Astrocyte of the cerebellum (primary cell): ENCODE results near the gene ADGRD1.

Source experiments
- DNase-seq: peaks from one replicate; pipeline ENCODE4 v3.0.0-alpha.2; 2011; ENCODE audit warnings: low read depth
- H3K4me3 ChIP-seq: 2 replicates; pipeline ENCODE4 v1.5.1; 2011; ENCODE audit warnings: mild to moderate bottlenecking, low read depth, low read length, moderate library complexity
- in situ Hi-C: cut with HindIII; loops from 2 replicates; pipeline ENCODE4 v1.10.0; 2017; ENCODE audit warnings: low sequenced_read_pairs
- TF ChIP-seq, protein P1 (sequence below): IDR thresholded peaks from 2 replicates; pipeline ENCODE4 v1.5.1; 2012; ENCODE audit warnings: low read length, low read depth, moderate library complexity, mild to moderate bottlenecking; ENCODE audit errors: missing control alignments

ADGRD1 gene

DNA sequence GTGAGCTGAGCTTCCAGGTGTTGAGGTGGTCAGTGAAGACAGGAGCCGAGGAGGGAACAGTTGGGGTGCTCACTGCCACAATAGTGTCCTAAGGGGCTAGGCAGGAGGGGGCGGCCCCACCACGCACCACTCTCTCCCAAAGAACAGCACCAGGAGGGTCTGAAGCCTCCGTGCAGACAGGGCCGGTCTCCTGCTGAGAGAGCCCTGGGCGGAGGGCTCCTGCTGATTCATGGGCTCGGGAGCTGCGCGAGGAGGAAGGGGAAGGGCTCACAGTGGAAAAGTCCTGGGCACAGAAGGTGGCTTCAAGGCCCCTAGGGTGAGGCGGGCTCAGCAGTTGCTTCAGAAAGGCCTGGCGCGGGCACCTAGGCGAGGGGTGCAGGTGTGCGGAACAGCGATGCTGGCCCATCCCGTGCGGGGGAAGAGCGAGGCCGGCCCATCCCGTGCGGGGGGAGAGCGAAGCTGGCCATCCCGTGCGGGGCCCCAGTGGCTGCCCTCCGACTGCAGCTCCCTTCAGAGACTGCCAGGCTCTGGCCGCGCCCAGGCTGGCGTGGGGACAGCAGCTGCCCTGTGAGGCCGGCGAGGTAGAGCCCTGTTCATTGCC lies 176.7 kb downstream of the ADGRD1 start:
- in situ Hi-C loops: no loop called here
- H3K4me3 ChIP-seq: no peak overlapping the region
- TF ChIP-seq, protein P1, sequence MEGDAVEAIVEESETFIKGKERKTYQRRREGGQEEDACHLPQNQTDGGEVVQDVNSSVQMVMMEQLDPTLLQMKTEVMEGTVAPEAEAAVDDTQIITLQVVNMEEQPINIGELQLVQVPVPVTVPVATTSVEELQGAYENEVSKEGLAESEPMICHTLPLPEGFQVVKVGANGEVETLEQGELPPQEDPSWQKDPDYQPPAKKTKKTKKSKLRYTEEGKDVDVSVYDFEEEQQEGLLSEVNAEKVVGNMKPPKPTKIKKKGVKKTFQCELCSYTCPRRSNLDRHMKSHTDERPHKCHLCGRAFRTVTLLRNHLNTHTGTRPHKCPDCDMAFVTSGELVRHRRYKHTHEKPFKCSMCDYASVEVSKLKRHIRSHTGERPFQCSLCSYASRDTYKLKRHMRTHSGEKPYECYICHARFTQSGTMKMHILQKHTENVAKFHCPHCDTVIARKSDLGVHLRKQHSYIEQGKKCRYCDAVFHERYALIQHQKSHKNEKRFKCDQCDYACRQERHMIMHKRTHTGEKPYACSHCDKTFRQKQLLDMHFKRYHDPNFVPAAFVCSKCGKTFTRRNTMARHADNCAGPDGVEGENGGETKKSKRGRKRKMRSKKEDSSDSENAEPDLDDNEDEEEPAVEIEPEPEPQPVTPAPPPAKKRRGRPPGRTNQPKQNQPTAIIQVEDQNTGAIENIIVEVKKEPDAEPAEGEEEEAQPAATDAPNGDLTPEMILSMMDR: no peak
- DNase-seq: no peak

DNA sequence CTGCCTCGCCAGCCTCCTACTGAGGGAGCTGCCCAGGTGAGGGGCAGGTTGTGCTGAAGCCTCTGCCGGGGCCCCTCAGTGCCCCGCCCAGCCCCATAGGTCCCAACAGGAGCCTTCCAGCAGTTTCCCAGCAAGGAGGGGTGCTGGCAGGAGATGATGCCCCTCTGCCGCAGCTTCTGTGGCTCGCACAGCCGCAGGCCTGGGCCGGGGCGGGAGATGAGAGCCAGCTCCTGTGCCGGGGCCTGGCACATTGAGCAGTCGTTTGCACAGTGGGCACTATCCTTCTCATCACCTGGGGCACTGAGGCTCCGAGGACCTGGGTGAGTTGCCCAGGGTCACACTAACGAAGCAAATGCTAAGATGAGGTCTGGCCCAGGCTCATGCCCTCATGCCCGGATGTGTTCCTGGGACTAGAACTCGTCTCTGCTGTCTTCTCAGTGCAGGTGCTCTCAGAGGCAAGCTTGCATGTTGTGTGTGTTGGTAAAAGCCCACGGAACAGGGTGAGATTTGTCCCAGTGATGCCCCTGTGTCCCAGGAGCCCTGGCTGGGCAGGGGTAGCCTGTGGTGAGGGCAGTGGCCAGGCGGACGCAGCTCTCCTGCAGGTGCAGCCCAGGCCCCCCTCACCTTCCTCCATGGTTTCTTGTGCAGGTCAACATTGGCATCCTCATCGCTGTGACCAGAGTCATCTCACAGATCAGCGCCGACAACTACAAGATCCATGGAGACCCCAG lies 177.5 kb downstream of the ADGRD1 start:
- in situ Hi-C loops: no loop called here
- TF ChIP-seq, protein P1: no peak
- no peak for DNase-seq
- H3K4me3 ChIP-seq: no peak overlapping the region

GRCh38 chr12:131131808-131132117 lies 178.1 kb downstream of the ADGRD1 start:
- TF ChIP-seq, protein P1: no peak
- in situ Hi-C loops: no loop called here
- no peak overlapping the region for H3K4me3 ChIP-seq
- no peak for DNase-seq

GRCh38 chr12:131132118-131132892 lies 178.6 kb downstream of the ADGRD1 start:
- H3K4me3 ChIP-seq: no peak overlapping the region
- DNase-seq: no peak
- TF ChIP-seq, protein P1: peak; percentile 41
- in situ Hi-C loops: no loop called here

DNA sequence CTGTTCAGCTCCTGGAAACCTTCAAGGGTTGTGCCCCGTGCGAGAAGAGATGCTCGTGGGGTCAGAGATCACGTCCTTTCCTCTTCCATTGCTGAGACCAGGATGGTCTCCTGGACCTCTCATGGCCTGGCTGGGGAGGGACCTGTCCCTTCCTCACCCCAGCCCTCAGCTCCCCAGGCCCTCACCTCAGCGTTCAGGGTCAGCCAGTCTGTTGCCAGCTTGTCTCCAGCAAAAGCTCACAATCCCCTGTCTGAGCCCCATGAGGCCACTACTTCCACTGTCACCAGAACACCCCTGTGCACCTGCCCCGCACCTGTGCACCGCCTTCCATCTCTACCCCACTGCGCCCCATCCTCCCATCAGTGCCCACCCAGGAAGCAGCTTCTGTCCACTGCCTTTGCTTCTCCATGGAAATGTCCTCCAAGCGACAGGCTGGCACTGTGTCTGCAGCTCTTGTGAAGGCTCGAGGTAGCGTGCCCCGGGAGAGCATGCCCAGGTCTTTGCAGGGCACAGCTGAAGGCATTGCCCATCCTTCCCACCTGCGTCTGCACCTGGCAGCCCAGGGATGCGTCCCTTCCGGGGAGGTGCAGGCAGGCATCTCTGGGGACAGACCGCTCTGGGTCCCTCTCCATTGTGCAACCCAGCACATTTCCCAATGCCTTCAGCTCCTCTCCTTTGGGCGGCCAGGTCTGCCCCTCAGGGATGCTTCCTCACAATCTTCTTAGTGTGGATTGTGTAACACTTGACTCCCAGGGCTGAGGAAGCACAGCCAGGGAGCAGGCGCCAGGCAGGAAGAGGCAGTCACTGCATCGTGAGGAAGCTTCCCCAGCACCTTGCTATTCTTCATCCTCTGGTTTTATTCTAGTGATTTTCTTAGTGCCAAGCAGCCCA lies 179.6 kb downstream of the ADGRD1 start:
- in situ Hi-C loops: no loop called here
- no peak for DNase-seq
- TF ChIP-seq, protein P1: no peak
- no peak overlapping the region for H3K4me3 ChIP-seq

- DNase-seq: no peak
- no peak overlapping the region for H3K4me3 ChIP-seq
- in situ Hi-C loops: no loop called here
- TF ChIP-seq, protein P1: no peak
These were observed 180.3 kb downstream of the ADGRD1 start for GRCh38 chr12:131133994-131134393.
